HG03025 (cell line): ENCODE results near the gene NKAIN4.

Source experiments
- ATAC-seq: cut with Tn5 transposase; IDR thresholded peaks from one replicate; pipeline ENCODE4 v1.9.1; 2021; ENCODE audit warnings: mild to moderate bottlenecking, moderate library complexity; ENCODE audit not compliant: unreplicated experiment, low FRiP score

NKAIN4 gene

DNA sequence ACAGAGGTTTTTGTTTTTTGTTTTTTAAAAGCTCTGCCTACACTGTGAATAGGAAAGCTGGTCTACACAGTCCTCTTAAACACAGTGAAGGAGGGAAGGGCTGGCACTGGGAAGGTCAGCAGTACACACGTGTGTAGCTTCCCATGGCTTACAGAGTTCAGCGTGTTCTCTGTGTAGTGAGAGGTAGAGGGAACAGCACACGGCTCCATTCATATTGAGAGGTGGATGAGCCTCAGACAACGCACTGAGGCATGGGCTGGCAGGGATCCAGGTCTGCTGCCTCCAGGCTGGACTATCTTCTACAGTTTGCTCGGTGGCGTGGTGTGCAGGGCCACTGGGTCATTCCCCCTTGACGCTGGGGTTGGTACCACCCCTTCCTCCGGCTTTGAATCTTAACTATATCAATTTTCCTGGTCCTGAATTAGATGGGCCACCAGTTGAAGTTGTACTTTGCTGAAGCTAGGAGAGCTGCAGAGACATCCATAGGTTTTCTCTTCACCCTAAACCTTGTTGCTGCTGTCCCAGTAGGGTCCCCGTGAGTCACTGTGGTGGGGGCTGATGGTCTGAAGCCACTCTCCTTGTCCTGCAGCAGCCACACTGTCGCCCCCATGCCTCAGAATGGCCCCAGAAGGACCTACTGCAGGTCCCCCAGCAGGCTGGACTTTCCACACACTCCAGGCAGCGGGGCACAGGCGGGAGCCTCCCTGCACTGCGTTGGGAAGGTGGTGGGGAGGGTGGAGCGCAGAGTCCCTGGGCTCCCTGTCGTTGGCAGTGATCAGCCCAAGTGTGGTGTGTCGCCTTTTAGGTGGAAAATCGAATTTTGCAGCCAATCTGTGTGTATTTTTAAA lies 20.3 kb upstream of the NKAIN4 start:
- no peak for ATAC-seq

DNA sequence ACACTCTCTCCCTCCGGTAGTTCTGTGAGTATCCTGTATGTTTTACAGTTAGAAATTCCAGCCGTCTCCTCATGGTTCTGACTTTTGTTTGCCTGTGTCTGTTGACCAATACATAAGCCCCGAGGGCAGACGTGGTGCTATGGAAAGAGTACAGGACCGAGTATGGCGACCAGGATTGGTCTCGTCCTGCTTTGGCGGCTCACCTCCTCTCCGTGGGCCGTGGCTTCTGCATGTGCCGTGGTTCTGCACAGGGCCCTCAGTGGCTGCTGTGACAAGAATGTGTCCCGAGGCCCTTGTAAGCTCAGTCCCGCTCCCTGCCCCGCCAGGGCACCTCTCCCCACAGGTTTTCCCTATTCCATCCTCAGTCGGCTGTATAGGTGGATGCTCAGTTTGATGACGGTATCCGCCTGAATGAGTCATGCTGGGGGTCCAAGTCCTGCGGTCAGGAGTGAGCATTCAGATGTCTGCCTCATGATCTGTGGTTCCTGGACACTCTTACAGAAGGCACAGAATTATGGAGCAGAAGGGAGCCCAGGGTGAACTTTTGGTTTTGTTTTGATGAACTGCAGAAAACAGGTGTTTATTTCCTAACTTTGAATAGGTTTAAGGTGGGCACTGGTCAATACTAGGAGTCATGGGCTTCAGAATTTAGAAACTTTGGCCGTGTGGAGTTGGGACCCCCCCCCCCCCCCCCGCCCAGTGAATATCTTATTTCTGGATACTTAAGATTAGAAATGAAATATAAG lies 19.5 kb upstream of the NKAIN4 start:
- no peak for ATAC-seq

DNA sequence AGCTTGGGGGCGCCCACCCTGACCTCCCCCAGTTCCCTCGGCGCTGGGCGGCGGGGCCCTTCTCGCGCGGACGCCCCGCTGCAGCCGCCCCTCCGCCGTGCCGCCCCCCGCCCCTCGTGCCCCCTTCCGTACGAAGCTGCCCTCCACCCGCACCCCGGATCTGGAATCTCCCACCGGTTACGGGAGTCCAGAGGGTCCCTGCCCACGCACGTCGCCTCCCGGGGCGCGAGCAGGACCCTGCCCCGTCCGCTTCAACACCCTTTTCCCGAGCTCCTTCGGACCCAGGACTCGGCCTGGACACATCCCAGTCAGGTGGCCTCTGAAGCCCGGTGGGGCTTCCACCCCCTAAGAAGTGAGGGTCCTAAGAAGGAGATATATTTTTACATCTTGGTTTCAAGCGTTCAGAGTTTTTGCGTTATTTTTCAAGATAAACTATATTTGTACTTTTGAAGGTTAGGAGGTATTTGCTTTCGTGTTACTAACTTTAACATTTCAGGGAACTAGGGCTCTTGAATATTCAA lies 18.9 kb upstream of the NKAIN4 start:
- no peak for ATAC-seq

DNA sequence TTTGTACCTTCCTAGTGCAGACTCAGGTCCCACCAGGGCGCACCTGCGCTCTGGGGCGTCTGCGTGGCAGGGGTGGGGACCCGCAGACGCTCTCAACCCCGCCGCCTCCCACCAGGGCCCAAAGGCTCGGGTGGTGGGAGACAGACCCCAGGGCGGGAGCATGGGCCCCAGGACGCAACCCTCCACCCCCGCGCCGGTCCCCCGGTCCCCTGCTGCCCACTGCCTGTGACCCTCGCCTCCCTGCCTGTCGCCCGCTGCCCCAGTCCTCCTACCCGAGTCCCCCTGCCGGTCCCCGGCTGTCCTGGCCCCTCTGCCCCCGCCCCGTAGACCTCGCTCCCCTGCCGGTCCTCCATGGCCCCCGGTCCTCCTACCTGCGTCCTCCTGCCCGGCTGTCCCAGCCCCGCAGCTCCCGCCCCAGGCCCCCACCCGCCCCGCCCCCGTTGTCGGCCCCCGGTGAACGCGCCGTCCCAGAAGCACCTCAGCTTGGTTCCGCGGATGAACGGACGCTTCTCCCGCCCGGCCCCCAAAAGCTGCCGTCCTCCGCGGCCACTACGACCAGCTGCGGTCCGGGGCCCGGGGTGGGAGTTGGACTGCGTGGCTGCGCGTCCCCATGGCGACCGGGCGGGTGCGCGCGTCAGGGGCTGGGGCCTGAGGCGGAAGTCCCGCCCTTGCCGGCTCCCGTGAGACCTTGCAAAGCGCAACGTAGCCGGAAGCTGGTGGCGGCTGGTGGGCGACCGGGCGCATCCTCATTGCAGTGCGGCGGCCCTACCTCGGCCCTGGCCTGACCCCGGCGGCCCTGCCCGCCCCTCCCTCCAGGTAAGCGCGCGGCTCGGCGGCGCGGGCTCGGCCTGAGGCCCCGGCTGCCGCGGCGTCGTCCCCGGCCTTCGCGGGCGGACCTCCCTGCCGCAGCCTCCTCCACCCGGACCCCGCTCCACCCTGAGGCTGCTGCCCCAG lies 18.1 kb upstream of the NKAIN4 start, which contains the start of gene ARFGAP1:
Gene ARFGAP1 (plus strand): TSS at position 709 of the 954 bp plus-strand sequence. CDS start 2,768 bp downstream, outside the sequence.
- peak; percentile 83 for ATAC-seq

DNA sequence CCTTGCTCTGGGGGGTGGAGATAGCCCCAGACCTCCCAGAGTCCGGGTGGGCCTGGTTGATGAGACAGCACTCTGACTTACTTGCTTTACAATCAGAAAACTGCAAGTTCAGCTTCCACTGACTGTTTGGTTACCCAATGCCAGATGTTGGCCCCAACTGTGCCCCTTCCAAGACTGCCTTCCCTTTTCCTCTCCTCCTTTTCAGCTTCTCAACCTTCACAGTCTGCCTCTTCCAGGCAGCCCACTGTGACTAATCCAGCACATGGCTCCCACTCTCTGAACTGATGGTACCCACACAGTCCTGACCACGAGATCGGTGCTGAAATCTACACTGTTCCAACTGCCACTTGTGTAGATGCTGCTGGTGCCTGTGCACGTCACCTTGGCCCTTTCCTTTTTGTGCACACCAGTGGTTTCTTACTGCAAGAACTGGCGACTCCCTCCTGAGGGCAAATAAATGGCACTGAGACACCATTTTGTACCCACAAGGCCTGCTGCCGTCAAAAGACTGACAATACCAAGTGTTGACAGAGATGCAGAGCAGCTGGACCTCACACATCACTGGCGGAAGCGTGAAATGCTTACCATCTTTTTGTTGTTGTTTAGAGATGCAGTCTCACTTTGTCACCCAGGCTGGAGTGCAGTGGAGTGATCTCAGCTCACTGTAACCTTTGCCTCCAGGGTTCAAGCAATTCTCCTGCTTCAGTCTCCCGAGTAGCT lies 16.5 kb upstream of the NKAIN4 start:
- ATAC-seq = no peak

DNA sequence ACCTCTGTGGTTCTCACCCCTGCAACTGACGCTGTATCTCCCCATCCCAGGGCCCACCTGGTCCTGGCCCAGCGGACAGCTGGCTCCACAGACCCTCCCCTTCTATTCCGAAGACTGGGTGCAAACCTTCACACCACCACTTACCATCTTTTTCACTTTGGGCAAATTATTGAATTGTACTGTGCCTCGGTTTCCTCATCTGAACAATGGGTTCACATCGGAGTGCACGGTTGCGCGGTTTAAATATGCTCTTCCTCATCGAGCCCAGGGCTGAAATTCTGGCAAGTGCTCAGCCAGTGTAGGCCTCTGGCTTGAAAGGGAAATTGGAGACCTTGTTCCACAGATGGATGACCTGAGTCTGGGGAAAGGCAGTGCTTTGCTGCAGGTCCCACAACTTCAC lies 15.5 kb upstream of the NKAIN4 start:
- ATAC-seq = no peak

DNA sequence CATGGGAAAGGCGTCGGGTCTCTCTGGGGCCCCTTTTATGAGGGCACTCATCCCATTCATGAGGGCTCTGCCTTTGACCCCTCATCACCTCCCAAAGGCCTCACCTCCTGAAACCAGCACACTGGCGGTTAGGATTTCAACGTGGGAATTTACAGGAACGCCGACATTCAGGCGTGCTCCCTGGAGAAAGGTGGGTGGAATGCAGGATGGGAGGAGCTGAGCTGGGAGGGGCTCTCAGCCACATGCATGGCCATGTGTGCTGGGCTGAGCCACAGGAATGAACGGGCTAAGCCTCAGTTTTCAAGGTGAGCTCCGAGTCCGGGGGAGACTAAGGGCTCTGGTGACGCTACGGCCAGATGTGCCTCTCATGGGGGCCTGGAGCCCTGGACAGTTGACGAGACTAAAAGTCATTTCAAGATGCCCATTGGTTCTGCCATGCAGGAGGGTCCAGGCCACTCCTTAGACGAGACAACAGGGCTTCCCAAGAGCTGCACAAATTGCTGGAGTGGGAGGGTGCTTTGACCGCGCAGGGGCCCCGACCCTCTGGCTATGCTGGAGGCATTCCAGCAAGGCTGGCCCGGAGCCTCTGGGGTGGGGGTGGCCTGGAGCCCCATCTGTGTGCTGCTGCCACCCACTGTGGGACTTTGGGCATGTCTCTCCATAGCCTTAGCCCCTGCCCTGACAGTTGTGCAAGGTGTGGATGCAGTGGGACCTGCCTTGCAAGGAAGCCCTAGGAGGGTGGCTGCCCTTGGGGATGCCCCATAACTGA lies 14.6 kb upstream of the NKAIN4 start:
- no peak for ATAC-seq

DNA sequence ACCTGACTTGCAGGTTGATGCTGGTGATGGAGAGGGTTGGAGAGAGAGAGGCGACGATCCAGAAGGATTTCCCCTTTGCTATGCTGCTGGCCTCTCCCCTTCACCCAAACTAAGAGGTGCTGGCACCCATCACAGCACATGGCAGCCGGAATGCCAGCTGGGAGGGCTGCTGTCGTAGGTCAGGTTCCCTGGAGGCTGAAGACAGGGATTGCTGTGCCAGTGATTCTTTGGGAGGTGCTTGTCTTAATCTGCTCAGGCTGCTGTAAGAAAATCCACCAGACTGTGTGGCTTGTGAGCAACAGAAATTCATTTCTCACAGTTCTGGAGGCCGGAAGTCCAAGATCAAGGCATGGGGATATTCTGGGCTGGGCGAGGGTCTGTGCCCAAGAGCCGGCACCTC lies 14.0 kb upstream of the NKAIN4 start:
- no peak for ATAC-seq

DNA sequence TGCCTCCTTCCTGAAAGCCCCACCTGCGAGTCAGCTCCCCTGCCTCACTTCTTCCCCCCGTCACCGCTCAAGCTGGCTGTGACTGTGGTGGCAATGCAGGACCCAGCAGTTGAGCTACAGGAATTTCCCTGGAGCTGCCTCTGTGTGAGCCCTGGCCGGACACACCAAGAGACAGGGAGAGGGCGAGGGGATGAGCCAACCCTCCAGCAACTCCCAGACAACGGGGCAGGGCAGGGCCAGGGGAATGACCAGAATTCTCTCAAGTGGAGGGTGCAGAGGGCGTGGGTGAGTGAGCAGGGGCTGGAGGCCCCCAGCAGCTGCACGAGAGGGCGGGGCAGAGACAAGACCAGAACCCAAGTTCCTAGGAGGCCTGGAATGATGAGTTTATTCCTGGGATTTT lies 13.4 kb upstream of the NKAIN4 start:
- ATAC-seq = no peak

DNA sequence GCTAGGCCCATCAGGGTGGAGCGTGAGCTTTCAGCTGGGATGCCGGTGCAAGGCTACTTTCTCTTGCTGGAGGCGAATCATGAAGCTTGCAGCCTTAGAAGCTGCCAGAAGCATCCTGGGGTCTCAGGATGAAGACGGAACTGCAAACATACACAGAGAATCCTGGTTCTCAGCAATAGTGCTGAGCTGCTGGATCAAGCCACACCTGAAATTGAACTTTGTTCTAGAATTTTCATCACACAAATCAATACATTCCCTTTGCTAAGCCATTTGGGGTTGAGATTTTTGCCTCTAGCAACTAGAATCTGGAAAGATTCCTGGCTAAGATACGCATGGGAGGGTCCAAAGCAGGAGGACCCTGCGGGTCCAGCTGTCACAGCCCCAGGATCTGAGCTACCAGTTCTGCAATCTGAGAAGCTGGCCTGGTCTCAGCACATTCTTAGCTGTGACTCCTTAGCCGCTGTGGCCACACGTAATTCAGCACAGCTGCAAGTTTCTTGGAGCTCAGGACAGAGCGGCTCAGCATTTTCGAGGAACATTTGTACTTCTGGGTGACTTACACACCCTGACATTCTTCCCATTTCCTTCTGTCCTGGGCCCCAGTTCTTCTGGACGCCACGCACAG lies 11.7 kb upstream of the NKAIN4 start:
- no peak for ATAC-seq

DNA sequence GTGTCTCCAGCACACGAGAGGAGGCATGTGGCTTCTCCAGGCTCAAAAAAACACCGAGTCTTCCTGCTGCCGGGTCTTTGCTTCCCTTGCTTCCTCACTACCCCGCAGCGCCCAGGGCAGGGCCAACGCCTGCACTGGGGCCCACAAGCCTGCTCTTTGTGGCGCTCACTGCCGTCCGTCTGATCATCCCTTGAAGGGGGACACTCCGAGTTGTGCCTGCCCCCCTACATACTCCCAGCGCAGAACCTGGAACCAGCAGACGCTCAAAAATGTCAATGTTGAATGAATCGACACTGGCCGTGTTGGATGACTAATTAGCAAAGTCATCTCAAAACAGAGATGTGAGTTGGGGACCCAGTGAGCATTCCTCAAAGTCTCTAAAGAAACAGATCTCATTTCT lies 10.3 kb upstream of the NKAIN4 start:
- no peak for ATAC-seq

DNA sequence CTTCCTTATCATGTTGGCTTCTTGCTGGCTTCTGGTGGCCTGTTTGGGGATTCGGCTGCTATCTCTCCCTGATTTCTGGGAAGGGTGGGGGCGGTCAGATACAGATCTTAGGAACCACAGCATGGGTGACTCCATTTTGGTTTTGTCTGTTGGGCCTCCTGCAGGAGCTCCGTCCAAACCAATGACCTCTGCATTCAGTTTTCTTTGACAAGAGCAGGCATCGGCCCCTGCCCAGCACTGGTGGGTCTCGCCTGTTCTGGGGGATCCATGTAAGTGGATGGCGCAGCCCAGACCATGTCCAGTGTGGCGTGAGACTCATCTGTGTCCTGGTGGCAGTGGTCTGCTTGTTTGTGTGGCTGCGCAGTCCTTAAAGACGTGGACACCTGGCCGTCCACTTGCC lies 9.7 kb upstream of the NKAIN4 start:
- ATAC-seq = no peak

DNA sequence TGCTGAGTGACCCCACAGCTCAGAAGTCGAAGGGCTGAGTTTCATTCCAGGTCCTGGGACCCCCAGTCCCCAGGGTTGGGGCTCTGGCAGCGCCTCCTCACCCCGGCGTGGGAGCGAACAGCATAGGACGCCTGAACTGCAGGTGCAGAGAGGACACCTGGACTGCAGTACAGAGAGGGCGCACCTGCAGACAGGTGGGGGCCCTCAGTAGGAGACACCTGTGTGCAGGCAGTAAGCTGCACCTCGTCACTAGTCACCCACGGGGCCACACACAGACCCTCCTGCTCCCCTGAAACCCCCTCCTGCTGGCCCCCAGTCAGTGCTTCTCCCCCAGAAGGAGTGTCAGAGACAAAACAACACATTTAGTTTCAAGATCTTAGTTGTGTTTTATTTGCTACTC lies 8.6 kb upstream of the NKAIN4 start:
- ATAC-seq = no peak

DNA sequence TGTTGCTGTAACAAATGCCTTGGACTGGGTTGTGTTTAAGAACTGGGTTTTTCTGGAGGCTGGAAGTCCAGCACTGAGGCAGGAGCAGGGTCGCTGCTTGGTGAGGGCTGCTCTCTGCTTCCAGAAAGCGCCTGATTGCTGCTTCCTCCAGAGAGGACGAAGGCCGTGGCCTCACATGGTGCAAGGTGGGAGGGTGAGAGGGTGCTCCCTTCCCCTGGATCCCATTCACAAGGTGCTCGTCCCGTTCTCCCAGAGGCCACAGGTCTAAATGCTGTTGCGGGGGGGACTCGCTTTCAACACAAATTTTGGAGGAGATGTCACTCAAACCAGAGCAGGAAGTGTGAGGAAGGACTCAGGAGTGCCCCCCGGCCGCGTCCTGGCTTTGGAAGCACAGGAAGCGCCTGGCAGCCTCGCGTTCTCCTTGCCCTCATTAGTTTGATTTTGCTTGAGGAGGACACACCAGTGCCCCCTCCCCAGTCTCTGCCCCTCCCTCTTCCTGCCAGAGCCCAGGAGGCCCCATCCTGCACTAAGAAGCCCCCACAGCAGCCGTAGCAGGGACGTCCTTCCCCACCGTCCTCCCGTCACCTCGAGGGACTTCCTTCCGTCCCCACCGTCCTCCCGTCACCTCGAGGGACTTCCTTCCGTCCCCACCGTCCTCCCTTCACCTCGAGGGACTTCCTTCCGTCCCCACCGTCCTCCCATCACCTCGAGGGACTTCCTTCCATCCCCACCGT lies 7.7 kb upstream of the NKAIN4 start:
- ATAC-seq = no peak

DNA sequence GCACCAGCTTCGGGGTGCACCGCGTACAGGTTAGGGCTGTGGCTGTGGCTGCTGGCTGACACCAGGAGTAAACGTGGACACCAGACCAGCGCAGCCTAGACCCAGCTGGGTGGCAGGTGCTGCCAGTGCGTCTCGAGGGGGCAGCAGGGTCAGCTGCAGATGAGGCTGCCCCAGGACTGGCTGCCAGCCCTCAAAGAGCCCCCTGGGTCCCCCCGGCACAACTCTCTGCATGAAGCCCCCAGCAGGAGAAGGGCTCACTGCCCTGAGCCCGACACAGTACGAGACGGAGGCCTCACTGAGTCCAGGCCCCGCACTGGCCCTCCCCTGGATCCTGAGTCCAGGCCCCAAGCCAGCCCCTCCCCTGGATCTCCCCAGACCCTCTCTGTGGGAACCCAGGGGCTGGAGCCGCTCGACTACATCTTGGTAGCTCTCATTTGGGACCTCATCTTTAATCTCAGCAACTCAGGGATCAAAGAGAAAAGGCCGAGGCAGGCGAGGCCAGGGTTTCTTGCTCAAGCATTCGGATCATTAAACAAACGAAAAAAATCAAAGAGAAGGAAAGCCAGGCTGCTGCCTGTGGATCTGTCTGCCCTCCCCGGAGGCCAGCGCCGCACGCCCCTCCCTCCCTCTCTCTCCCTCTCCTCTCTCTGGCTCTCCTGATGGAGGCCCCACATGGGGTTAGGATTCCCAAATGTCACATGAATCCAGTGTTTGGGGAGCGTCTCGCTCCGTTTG lies 7.0 kb upstream of the NKAIN4 start:
- no peak for ATAC-seq

DNA sequence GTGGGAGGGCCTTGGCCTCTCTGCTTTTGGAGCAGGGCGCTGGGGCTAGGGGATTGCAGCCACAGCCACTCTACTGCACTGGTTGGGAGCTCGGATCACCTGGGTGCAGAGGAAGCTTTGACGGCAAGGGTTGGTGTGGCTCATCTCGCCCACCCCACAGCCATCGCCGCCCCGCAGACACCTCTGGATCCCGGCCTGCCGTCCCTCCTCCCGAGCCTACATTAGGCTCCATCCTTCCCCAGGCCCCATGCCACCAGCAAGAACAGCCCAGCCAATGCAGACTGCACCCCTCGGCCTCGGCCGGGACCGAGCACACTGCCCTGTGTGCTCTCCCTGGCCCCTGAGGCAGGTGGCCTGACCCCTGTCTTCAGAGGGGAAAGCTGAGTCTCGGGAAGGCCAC lies 6.3 kb upstream of the NKAIN4 start:
- ATAC-seq = no peak

DNA sequence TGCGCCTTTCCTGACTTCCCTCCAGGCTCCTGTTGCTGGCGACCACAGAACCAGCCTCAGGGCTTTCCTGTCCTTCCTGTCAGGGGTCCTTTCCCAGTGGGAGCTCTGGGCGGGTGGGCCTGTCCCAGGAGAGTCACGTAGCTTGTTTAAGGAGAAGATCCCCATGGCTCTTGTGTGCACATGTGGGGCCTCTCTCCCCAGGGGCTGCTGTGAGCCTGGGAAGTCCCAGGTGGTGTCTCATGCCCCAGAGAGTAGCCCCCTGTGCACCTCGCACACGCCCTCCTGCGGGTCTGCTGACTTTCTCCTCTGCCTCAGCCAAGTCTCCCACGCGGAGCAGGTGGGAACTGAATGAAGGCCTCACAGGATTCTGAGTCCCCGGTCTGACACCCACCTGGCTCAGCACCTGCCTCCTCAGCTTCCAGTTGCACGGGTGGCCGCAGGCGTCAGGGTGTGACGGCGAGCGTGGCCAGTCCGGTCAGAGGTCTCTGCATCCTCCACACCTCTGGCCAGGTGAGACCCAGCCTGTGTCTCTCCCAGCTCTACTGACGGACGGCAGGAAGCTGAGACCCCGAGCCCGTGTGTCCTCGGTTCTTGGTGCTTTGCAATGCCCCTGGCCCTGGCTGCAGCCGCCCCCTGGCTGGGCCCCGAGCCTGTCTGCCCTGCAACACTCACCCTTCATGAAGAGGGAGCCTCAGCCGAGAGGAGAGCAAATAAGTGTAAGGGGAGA lies 5.6 kb upstream of the NKAIN4 start:
- no peak for ATAC-seq
